Neuronal stem cell (in vitro differentiated cells): ENCODE results near the gene SMAD6.

Source experiments
- DNase-seq: peaks from one replicate; pipeline ENCODE4 v3.0.0-alpha.2; 2013; ENCODE audit warnings: low spot score
- H2AFZ ChIP-seq: one replicate; pipeline ENCODE4 v1.6.1; 2013; ENCODE audit warnings: mild to moderate bottlenecking, low read length, inconsistent platforms
- H2AK5ac ChIP-seq: 2 replicates; pipeline ENCODE4 v1.6.1; 2013; ENCODE audit warnings: low read depth, mild to moderate bottlenecking, inconsistent platforms, low read length, moderate library complexity, mixed read lengths
- H2BK120ac ChIP-seq: 2 replicates; pipeline ENCODE4 v1.6.1; 2013; ENCODE audit warnings: low read depth, mild to moderate bottlenecking, inconsistent platforms, low read length, moderate library complexity, mixed read lengths
- H2BK12ac ChIP-seq: one replicate; pipeline ENCODE4 v1.6.1; 2013; ENCODE audit warnings: low read length, inconsistent platforms
- H2BK15ac ChIP-seq: 2 replicates; pipeline ENCODE4 v1.6.1; 2013; ENCODE audit warnings: mild to moderate bottlenecking, low read length, inconsistent platforms, mixed read lengths
- H2BK5ac ChIP-seq: one replicate; pipeline ENCODE4 v1.6.1; 2013; ENCODE audit warnings: inconsistent platforms, mild to moderate bottlenecking, low read length, moderate library complexity
- H3K14ac ChIP-seq: one replicate; pipeline ENCODE4 v1.6.1; 2013; ENCODE audit warnings: low read length, inconsistent platforms
- H3K18ac ChIP-seq: 2 replicates; pipeline ENCODE4 v1.6.1; 2013; ENCODE audit warnings: low read length, inconsistent platforms
- H3K23ac ChIP-seq: 2 replicates; pipeline ENCODE4 v1.6.1; 2013; ENCODE audit warnings: low read depth, mild to moderate bottlenecking, mixed read lengths, low read length, inconsistent platforms; ENCODE audit not compliant: poor library complexity
- H3K27ac ChIP-seq: replicated peaks from 3 replicates; pipeline ENCODE4 v1.5.1; 2013; ENCODE audit warnings: low read length, inconsistent platforms
- H3K27me3 ChIP-seq, 3 experiments: 2 replicates each; pipeline ENCODE4 v1.6.1; 2013; ENCODE audit warnings: low read length in 3 of 3, mild to moderate bottlenecking in 2 of 3, inconsistent platforms in 1 of 3, low read depth in 1 of 3, mixed read lengths in 1 of 3, moderate library complexity in 1 of 3; ENCODE audit not compliant: control insufficient read depth in 3 of 3, insufficient read depth in 3 of 3
- H3K36me3 ChIP-seq, 2 donors: replicated peaks in 1 of 2; 2 replicates each; pipeline ENCODE4 v1.6.1; 2013; ENCODE audit warnings: low read length in 2 of 2; ENCODE audit not compliant: control insufficient read depth in 2 of 2, insufficient read depth in 2 of 2
- H3K4ac ChIP-seq: 2 replicates; pipeline ENCODE4 v1.6.1; 2013; ENCODE audit warnings: inconsistent platforms, mild to moderate bottlenecking, low read length, moderate library complexity
- H3K4me1 ChIP-seq, 2 donors: 1 replicate in 1 of 2; 2 replicates in 1 of 2; pipeline ENCODE4 v1.6.1; 2013; ENCODE audit warnings: low read length in 2 of 2, low read depth in 1 of 2; ENCODE audit not compliant: control insufficient read depth in 2 of 2, insufficient read depth in 1 of 2
- H3K4me2 ChIP-seq: one replicate; pipeline ENCODE4 v1.6.1; 2013; ENCODE audit warnings: mild to moderate bottlenecking, low read length, inconsistent platforms; ENCODE audit not compliant: insufficient read depth, poor library complexity, severe bottlenecking
- H3K4me3 ChIP-seq, 2 donors: 2 replicates each; pipeline ENCODE4 v1.5.1; 2013; ENCODE audit warnings: low read length in 2 of 2, mild to moderate bottlenecking in 2 of 2, inconsistent platforms in 1 of 2, moderate library complexity in 1 of 2
- H3K79me1 ChIP-seq: one replicate; pipeline ENCODE4 v1.6.1; 2013; ENCODE audit warnings: low read depth, mild to moderate bottlenecking, inconsistent platforms, low read length, moderate library complexity
- H3K9ac ChIP-seq: one replicate; pipeline ENCODE4 v1.6.1; 2013; ENCODE audit warnings: mild to moderate bottlenecking, low read depth, low read length, inconsistent platforms; ENCODE audit not compliant: poor library complexity
- H3K9me3 ChIP-seq, 2 donors: replicated peaks in 1 of 2; 2 replicates each; pipeline versions ENCODE3 to v1.6.1; 2013; ENCODE audit warnings: low read length in 2 of 2, mild to moderate bottlenecking in 2 of 2, inconsistent platforms in 1 of 2, low read depth in 1 of 2, mixed read lengths in 1 of 2, moderate library complexity in 1 of 2; ENCODE audit not compliant: control insufficient read depth in 2 of 2, insufficient read depth in 1 of 2
- H4K8ac ChIP-seq: one replicate; pipeline ENCODE4 v1.6.1; 2013; ENCODE audit warnings: low read depth, mild to moderate bottlenecking, inconsistent platforms, low read length, moderate library complexity
- H4K91ac ChIP-seq: one replicate; pipeline ENCODE4 v1.6.1; 2013; ENCODE audit warnings: low read length, low read depth, mild to moderate bottlenecking, inconsistent platforms; ENCODE audit not compliant: poor library complexity
- WGBS, 2 donors: extraction: QIAGEN DNeasy Blood & Tissue Kit; methylation state at CpG; one replicate each; pipeline ENCODE4 v1.1.7; 2013; ENCODE audit warnings: missing lambda C conversion rate in 2 of 2, mixed read lengths in 1 of 2; ENCODE audit not compliant: insufficient read length in 2 of 2, insufficient replicate concordance in 1 of 2; ENCODE audit errors: extremely low coverage in 2 of 2; 5-methylcytosine and 5-hydroxymethylcytosine counted together

Gene SMAD6

DNA sequence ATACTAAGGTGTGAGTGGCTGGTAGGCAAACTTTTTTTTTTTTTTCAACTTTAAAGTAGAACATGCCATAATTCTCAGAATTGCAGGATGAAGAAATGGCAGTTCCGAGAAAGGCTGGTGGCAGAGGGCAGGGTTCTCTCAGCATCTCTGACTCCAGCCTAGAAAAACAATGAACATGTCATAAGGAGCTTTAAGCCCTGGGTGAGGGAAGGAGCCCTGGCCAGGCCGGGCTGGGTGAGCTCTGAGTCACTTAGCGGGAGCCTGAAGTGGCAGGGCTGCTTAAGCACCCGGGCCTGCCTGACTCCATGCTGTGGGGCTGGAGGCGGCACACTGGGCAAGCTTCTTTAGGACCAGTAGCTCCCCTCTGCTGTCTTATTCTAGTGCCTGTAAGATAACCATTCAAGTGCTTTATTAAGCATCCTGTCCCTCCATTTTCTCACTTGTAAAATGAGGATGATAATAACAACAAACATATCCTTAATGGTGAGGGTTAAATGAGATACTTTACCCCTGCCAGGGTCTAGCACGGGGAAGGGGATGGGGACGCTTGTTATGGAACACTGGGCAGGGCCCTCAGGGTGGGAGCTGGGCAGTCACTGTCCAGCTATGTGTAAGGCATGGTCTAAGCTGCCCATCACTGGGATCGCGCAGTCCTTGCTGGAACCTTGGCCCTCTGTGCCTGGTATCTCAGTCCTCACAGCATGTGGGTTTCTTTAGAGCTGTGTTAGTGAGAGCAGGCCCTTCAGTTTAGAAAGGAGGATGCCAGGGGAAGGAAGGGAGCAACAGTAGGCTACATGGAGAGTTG is 18.4 kb downstream of the SMAD6 start:
- Histone ChIP-seq H2BK5ac (no peak overlapping the region), H4K8ac (no peak overlapping the region), H3K4ac (no peak overlapping the region), H3K4me2 (no peak overlapping the region), H2BK120ac (no peak overlapping the region), H3K27me3 (no peaks in the 10 kb centered on the region), H3K36me3 (peaks cover 0 to 32% of the 10 kb centered on the region in 2 donors), H3K9me3 (no peaks in the 10 kb centered on the region), H3K14ac (no peak overlapping the region), H3K27ac (no peak overlapping the region), H4K91ac (no peak overlapping the region), H2BK15ac (no peak overlapping the region), H2BK12ac (no peak overlapping the region), H3K4me1 (peaks cover 4 to 12% of the 10 kb centered on the region in 2 donors), H2AK5ac (no peak overlapping the region), H3K9ac (no peak overlapping the region), H3K23ac (no peak overlapping the region), H3K18ac (no peak overlapping the region), H3K79me1 (no peaks in the 10 kb centered on the region), H2AFZ (no peak overlapping the region), H3K4me3 (peak overlapping the region in 1 of 2 donors; percentile 11)
- DNase-seq, result no peak
- WGBS, 2 donors, result no CpG with 5 or more reads among the region's 9 CpGs

DNA sequence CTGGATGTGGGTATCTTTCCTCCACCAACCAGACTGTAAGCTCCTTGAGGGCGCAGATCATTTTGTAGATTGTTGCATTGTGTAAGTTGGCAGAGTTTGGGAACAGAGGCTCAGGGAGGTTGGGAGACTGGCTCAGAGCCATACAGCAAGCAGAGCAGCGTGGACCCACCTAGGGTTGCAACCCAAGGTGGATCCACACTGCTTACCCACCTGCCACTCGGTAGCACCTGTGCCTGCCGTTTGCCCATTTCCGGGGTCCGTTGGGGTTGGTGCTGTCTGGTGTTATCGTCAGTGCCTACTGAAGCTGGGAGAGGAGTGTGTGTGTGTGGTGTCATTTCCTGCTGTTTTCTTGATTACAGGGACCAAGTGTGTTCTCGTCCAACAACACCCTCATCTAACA is 19.0 kb downstream of the SMAD6 start:
- no peak overlapping the region for H3K27ac ChIP-seq
- no peak overlapping the region for H2AK5ac ChIP-seq
- H4K8ac ChIP-seq, result no peak overlapping the region
- no peak overlapping the region for H4K91ac ChIP-seq
- no peaks in the 10 kb centered on the region for H3K27me3 ChIP-seq
- H2BK12ac ChIP-seq, result no peak overlapping the region
- no peaks in the 10 kb centered on the region for H3K79me1 ChIP-seq
- H3K4me1 ChIP-seq, result peaks cover 4 to 8% of the 10 kb centered on the region in 2 donors
- no peak overlapping the region for H2BK15ac ChIP-seq
- no peak overlapping the region for H3K9ac ChIP-seq
- H3K4me3 ChIP-seq, result no peak overlapping the region
- WGBS, 2 donors, result no CpG with 5 or more reads among the region's 8 CpGs
- no peak overlapping the region for H2BK120ac ChIP-seq
- DNase-seq, result no peak
- no peak overlapping the region for H3K14ac ChIP-seq
- no peak overlapping the region for H2BK5ac ChIP-seq
- no peak overlapping the region for H2AFZ ChIP-seq
- H3K23ac ChIP-seq, result no peak overlapping the region
- H3K4me2 ChIP-seq, result no peak overlapping the region
- H3K18ac ChIP-seq, result no peak overlapping the region
- H3K36me3 ChIP-seq, result peaks cover 0 to 28% of the 10 kb centered on the region in 2 donors
- no peak overlapping the region for H3K4ac ChIP-seq
- H3K9me3 ChIP-seq, result no peaks in the 10 kb centered on the region

DNA sequence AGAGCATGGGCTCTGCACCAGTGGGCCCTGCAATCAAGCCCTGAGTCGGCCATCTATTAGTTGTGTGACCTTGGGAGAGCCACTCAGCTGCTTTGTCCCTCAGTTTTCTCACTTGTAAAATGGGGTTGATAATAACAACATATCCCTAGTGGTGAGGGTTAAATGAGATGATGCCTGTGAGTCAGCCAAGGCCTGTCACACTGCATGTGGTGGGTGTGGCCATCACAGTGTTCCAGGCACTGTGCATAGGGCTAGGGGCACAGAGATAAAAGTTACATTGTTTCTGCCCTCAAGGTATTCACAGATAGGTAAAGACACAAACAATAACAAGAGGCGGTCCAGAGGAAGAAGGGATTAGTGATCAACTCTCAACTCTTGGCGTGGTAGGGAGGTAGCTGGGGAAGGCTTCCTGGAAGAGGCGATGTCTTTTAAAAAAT is 19.5 kb downstream of the SMAD6 start:
- H4K91ac ChIP-seq, result no peak overlapping the region
- no peak overlapping the region for H4K8ac ChIP-seq
- no peak overlapping the region for H2BK12ac ChIP-seq
- H2BK120ac ChIP-seq, result no peak overlapping the region
- no peak overlapping the region for H3K9ac ChIP-seq
- no peaks in the 10 kb centered on the region for H3K79me1 ChIP-seq
- no peak overlapping the region for H2AK5ac ChIP-seq
- peaks cover 4 to 5% of the 10 kb centered on the region in 2 donors for H3K4me1 ChIP-seq
- H3K14ac ChIP-seq, result no peak overlapping the region
- no peak overlapping the region for H3K23ac ChIP-seq
- H3K36me3 ChIP-seq, result peaks cover 0 to 24% of the 10 kb centered on the region in 2 donors
- H3K4ac ChIP-seq, result no peak overlapping the region
- no peak for DNase-seq
- H3K18ac ChIP-seq, result no peak overlapping the region
- H3K27ac ChIP-seq, result no peak overlapping the region
- no CpG with 5 or more reads among the region's 4 CpGs for WGBS, 2 donors
- H2BK5ac ChIP-seq, result no peak overlapping the region
- no peak overlapping the region for H3K4me2 ChIP-seq
- H2AFZ ChIP-seq, result no peak overlapping the region
- H3K9me3 ChIP-seq, result no peaks in the 10 kb centered on the region
- H3K4me3 ChIP-seq, result no peak overlapping the region
- H2BK15ac ChIP-seq, result no peak overlapping the region
- no peaks in the 10 kb centered on the region for H3K27me3 ChIP-seq

DNA sequence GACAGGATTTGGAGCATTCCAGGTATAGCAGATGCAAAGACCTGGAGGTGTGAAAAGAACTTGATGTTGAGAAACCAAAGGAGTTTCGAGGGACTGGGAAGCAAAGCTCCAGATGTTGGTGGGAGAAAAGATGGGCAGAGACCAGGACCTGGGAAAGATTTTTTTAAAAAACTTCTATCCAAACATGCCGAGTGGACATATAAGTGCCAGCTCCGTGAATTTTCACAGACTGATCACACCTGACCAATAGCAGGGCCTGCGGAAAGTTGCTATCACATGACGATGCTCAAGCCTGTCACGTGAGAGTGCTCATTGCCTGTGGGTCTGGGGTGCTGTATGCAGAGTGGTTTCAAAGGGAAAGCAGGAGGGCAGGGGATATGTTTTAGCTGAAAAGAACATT is 19.9 kb downstream of the SMAD6 start:
- Histone ChIP-seq H3K4me1 (peaks cover 4 to 5% of the 10 kb centered on the region in 2 donors), H2BK12ac (no peak overlapping the region), H3K4me3 (no peak overlapping the region), H2AK5ac (no peak overlapping the region), H3K18ac (no peak overlapping the region), H3K4me2 (no peak overlapping the region), H4K91ac (no peak overlapping the region), H3K27me3 (no peaks in the 10 kb centered on the region), H3K4ac (no peak overlapping the region), H3K14ac (no peak overlapping the region), H4K8ac (no peak overlapping the region), H2AFZ (no peak overlapping the region), H3K27ac (no peak overlapping the region), H2BK5ac (no peak overlapping the region), H3K79me1 (no peaks in the 10 kb centered on the region), H3K23ac (no peak overlapping the region), H3K9ac (no peak overlapping the region), H2BK15ac (no peak overlapping the region), H3K36me3 (peaks cover 0 to 19% of the 10 kb centered on the region in 2 donors), H2BK120ac (no peak overlapping the region), H3K9me3 (no peaks in the 10 kb centered on the region)
- no peak for DNase-seq
- no CpG with 5 or more reads among the region's 6 CpGs for WGBS, 2 donors
